NCI-H2227 treated with DMSO at 0.1 percent for 48 hours (cell line): ENCODE measurements around the gene ETHE1.
"Not testable (repeated sequence)": the region's sequence is repeated elsewhere in the genome, so short reads cannot be mapped to it uniquely, and the experiment has no call there.

ENCODE experiments used
- DNase-seq: peaks from one replicate; lab custom pipeline; 2025; lab: John Stamatoyannopoulos, UW

Gene ETHE1

DNA sequence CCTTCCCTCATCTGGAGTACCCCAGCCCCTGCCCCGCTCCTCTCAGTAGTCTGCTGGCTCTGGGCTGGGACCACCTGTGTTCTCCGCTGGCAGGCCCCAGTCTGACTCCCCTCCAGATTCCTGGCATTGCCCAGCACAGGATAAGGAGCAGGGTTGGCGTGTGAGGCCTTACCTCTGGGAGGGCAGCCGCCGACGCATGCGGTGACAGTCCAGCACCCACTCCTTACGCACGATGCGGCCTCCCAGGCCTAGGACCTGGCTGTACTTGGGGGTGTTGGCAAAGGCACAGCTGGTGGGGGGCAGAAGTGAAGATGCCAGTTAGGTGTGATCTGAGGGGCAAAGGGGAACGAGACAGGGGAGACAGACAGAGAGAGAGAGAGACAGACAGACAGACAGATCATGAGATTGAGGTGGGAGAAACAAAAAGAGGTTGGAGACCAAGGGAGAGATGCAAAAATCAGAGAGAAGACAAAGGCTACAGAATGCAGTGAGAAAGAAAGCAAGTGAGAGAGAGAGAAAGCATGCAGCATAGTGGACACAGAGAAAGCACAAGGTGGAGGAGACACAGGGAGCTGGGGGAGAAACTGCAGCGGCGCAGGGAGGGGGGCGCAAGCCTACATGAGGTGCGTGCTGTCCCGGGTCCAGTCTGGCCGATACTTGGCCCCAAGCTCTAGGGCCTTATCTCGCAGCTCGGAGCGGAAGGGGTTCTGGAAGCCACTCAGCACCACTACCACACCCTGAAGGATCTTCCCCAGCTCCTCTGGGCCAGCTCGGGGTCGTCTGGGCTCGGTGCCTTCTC, 24.6 kb upstream of the ETHE1 start:
- no peak for DNase-seq

DNA sequence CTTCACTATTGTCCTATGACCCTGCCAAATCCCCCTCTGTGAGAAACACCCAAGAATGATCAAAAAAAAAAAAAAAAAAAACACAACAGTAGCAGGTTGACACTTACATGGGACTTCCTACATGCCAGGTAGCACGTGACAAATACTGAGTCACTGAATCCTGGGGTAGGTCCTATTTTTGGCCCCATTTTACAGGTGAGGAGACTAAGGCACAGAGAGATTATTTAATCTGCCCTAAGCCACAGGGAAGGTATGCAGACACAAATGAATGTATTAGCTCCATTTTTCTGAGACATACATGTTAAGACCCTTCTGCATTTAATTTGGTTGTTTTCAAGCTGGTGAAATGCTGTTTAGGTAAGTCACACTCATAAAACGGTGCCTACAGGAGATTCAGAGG, 21.7 kb upstream of the ETHE1 start:
- DNase-seq, result no peak

DNA sequence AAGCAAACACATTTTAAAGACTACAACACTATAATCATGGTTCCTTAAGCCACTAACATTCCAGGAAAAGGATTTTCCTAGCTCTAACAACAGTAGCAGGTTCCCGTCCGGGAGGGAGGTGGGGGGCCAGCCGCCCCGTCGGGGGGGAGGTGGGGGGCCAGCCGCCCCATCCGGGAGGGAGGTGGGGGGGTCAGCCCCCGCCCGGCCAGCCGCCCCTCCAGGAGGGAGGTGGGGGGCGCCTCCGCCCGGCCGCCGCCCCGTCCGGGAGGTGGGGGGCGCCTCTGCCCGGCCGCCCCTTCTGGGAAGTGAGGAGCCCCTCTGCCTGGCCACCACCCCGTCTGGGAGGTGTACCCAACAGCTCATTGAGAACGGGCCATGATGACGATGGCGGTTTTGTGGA, 20.9 kb upstream of the ETHE1 start:
- not testable (repeated sequence) for DNase-seq

DNA sequence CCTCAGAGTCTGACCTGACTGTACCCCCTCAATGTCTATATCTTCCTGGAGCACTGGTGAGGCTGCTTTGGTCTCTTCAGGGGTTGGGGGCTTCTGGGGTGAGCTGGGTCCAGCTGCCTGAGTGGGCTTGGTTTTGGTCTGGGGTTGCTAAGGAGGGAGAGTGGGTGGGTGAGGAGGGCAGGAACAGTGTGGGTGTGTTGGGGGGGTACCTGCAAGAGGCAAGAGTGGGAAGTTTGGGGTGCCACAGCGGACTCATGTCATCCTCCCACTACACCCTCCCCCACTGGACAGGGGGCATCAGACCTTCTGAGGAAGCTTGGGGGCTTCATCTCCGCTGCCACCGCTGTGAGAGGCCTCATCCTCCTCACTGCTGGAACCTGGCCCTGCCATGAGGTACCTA, 19.6 kb upstream of the ETHE1 start:
- no peak for DNase-seq

GRCh38 chr19:43545981-43546380, 19.0 kb upstream of the ETHE1 start:
- DNase-seq, result no peak

DNA sequence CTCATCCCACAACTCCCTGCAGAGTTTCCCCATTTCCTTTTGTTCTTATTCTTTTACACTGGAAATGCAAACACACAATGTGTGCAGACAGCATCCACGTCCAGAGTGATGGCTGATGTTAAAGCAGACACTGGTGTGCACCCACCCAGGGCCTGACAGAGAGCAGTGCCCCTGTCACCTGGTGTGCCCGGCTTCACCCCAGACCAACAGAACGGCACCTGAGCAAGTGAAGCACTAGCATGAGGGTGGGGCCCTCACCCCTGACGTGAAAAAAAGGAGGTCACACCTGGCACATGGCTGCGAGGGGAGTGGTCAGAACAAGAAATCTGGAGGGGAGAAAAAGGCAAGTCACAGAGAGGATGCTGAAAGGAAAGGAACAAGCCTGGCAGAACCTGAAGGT, 18.3 kb upstream of the ETHE1 start:
- DNase-seq, result no peak

- no peak for DNase-seq
Measured at GRCh38 chr19:43544077-43544476, 17.1 kb upstream of the ETHE1 start.

DNA sequence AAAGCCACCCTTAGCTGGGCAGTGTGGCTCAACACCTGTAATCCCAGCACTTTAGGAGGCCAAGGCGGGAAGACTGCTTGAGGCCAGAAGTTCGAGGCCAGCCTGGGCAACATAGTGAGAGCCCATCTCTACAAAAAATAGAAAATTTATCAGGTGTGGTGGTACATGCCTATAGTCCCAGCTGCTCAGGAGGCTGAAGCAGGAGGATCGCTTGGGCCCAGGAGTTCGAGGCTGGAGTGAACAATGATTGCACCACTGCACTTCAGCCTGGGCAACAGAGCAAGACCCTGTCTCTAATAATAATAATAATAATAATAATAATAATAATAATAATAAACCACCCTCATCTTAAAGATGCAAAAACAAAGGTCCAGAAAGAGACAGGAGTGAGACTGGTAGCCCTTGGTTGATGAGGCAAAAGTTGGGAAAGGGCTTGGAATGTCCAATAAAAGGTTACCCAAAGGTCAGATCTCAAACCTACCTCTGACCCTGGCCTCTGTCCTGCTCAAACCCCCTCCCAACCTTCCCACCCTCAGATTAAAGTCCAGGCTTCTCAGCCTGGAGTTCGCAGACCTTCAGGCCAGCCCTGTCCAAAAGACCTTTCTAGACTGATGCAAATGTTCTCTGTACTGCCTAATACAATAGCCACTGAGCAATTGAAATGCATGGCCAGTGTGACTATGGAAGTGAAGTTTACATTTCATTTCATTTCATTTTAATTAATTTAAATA, 15.1 kb upstream of the ETHE1 start:
- DNase-seq, result no peak

DNA sequence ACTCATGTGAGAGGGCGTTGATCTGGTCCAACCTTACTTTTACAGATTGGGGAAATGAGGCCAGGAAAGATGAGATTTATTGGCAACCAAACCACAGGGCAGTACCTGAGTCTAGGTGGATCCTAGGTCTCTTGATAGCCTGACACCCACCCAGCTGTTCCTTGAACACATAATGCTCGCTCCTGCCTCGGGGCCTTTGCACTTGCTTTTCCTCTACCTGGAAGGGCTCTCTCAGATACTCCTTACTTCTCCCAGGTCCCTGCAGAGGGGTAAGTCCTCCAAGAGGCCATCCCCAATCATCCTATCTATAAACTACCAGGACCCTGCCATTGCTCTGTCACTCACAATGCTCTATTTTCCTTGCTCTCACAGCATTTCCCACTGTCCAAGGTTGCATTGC, 13.4 kb upstream of the ETHE1 start:
- no peak for DNase-seq

DNA sequence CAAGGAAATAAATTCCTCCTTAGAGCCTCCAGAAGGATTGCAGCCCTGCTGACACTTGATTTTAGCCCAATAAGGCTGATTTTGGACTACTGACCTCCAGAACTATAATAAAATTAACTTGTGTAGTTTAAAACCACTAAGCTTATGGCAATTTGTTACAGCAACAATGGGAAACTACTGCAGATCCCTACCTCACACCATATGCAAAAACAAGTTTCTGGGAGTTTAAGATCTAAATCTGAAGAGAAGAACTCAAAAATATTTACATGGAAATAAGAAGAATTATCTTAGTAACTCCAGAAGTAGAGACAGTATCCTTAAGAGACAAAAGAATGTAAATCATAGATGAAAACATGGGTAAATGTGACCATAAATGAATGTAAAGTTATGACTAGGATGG, 11.9 kb upstream of the ETHE1 start:
- DNase-seq, result no peak

DNA sequence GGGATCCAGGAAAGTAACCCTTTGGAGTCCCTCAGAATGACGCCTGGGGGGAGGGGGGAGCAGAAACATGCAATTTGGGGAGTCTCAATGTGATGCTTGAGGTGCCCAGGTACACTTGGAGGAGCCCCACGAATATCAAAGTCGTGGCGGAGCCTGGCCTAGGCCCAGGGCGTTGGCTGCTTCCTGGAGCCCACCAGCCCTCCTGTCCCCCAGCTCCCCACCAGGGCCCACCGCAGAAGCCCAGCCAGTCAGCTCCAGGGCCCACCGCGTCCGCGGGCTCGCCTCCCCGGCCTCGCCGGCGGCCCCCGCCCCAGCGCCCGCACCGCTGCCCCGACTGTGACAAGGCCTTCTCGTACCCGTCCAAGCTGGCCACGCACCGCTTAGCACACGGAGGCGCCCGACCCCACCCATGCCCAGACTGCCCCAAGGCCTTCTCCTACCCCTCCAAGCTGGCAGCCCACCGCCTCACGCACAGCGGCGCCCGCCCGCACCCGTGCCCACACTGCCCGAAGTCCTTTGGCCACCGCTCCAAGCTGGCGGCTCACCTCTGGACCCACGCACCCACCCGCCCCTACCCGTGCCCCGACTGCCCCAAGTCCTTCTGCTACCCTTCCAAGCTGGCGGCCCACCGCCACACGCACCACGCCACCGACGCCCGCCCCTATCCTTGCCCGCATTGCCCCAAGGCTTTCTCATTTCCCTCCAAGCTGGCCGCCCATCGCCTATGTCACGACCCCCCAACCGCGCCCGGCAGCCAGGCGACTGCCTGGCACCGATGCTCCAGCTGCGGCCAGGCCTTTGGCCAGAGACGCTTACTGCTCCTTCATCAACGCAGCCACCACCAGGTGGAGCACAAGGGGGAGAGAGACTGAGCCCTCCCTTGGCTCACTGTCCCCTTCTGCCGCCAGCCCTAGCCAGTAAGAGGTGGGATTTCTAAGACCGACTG, 8.1 kb upstream of the ETHE1 start:
- DNase-seq, result no peak

DNA sequence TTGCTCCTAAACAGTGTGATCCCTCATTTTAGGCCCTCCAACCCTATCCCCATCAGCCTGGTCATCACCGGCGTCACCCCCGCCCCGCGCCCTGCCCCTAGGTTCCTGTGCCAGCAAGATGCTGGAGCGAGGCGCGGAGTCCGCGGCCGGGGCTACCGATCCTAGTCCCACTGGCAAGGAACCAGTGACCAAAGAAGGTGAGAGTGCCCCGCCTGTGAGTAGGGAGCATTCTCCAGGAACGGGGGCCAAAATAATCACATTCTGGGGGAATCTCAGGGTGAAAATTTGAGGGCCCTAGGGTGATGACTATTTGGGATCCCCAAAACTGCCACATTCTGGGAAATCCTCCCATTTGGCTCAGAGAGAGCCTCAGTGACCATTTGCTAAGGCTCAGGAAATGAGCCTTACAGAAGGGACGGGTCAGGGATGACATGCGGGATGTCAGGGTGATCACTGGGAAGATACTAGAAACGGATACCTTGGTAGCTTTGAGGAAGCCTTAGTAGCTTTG, 7.4 kb upstream of the ETHE1 start:
- DNase-seq, result no peak

- peak; percentile 96 for DNase-seq
Measured at GRCh38 chr19:43533546-43534304, 6.7 kb upstream of the ETHE1 start.

GRCh38 chr19:43532962-43533545, 6.1 kb upstream of the ETHE1 start, which contains the start of gene ZNF575:
Gene ZNF575 (plus strand): TSS chr19:43533188. CDS start chr19:43534423, 1,235 bp downstream.
- peak; percentile 91 for DNase-seq

- peak; percentile 85 for DNase-seq
Measured at GRCh38 chr19:43532571-43532961, 5.6 kb upstream of the ETHE1 start.

GRCh38 chr19:43527860-43528622, 1.0 kb upstream of the ETHE1 start:
- DNase-seq, result no peak

- DNase-seq, result no peak
Measured at GRCh38 chr19:43525836-43526771, 897 bp downstream of the ETHE1 start.

- DNase-seq, result no peak
Measured at GRCh38 chr19:43524922-43525835, 1.8 kb downstream of the ETHE1 start.
